ENCODE data around the gene COMMD6. TPM values are rescaled to one million over a fixed set of nuclear protein-coding genes. Genes with fewer than 3 reads are reported as not detected.

COMMD6 gene
- total and polyA plus RNA-seq, 9 of the 15 experiments (the other 6 are each of a cell fraction or from before 2014, with no cell fraction given) = 32.6 to 116 (median 65.0) TPM

DNA sequence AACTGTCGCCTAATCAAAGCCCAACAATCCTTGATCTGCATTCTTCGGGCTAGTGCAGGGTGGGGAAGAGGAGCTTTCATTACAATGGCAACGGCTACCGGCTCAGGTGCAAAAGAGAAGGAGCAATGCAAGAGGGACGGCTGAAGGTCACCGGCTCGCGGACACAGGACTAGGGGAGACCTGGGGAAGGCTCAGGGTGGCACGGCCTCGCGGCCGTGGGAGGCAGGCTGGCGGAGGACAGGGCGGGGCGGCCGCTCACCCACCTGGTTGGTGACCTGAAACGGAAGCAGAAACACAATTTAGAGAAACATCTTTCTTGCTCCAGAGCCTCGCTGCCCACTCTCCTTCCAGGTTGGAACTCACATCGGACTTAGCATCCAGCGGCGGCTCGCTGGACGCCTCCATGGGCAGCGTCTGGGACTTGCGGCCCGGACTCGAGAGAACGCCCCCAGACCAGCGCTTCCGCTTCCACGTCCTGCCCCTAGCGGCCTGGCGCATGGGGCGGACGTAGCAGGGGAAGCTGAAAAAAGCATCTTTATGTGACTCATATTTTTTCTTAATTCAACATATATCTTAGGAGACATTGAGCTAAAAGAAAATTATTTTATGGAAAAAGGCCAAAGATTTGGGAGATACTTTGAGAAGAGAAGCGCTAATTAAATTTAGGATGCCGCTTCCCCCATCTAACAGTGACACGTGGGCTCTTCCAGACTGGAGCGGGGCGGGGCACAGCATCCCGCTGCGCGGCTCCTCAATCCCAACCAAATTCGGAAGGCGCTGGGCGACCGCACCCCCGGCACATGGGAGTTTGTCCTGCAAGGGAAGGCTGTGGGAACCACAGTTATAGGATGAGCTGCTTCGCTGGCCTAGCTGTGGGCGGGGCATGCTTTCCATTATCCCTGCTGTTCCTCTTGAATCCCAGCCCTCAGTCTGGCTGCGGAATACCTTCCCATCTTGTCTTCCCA, at the start of gene COMMD6 (continued):
- 0 out of 2 replicates have a peak, but pooled peaks have one; percentile 21 for TF ChIP-seq CREB1 (IDR thresholded peaks at IDR 0.05)
- no peak for TF ChIP-seq CREB1 (CRISPR knock-in tag; IDR thresholded peaks at IDR 0.05)
- TF ChIP-seq, protein P1, sequence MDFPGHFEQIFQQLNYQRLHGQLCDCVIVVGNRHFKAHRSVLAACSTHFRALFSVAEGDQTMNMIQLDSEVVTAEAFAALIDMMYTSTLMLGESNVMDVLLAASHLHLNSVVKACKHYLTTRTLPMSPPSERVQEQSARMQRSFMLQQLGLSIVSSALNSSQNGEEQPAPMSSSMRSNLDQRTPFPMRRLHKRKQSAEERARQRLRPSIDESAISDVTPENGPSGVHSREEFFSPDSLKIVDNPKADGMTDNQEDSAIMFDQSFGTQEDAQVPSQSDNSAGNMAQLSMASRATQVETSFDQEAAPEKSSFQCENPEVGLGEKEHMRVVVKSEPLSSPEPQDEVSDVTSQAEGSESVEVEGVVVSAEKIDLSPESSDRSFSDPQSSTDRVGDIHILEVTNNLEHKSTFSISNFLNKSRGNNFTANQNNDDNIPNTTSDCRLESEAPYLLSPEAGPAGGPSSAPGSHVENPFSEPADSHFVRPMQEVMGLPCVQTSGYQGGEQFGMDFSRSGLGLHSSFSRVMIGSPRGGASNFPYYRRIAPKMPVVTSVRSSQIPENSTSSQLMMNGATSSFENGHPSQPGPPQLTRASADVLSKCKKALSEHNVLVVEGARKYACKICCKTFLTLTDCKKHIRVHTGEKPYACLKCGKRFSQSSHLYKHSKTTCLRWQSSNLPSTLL (IDR thresholded peaks at IDR 0.05) = peak; percentile 57; the same call in 1 of the 2 replicates
- TF ChIP-seq ZBTB11 (CRISPR knock-in tag; IDR thresholded peaks at IDR 0.05) = no peak
- peak; percentile 91 for TF ChIP-seq JUND (IDR thresholded peaks at IDR 0.05; ENCODE audit: borderline replicate concordance, low read depth, low read length)
- no peak for TF ChIP-seq JUND (tag; IDR thresholded peaks at IDR 0.05; ENCODE audit: borderline replicate concordance, low read depth, low read length)
- TF ChIP-seq ZNF174 (CRISPR knock-in tag; IDR thresholded peaks at IDR 0.05) = no peak
- TF ChIP-seq ELF1 (tag; IDR thresholded peaks at IDR 0.05) = peak; percentile 88
- TF ChIP-seq ZBTB7A (IDR thresholded peaks at IDR 0.05; ENCODE audit: borderline replicate concordance, control insufficient read depth, low read depth, low read length) = no peak
- no peak for TF ChIP-seq ZNF444 (CRISPR knock-in tag; IDR thresholded peaks at IDR 0.05)
- no peak for TF ChIP-seq ZNF780A (CRISPR knock-in tag; IDR thresholded peaks at IDR 0.05)

Data from K562 (cell line).